Measurements from ENCODE around the gene ZNF32. TPM values are rescaled to one million over a fixed set of nuclear protein-coding genes. Genes with fewer than 3 reads are reported as not detected.

The ZNF32 gene
- total and polyA plus RNA-seq, 4 donors, result 42.3 to 91.9 (median 70.5) TPM

GRCh38 chr10:43673471-43673870, 24.8 kb upstream of the ZNF32 start:
- 80% methylated on average over 5 of the region's 7 CpGs for WGBS (ENCODE audit: insufficient coverage)

GRCh38 chr10:43671659-43672531, 23.2 kb upstream of the ZNF32 start:
- DNase-seq (ENCODE audit: low read depth in 4 of 6, low spot score in 6 of 6), result peak; percentile 59 to 93 (median 66)
- H3K9me3 ChIP-seq (ENCODE audit: control insufficient read depth, insufficient read depth, low read length), result no peaks in the 10 kb centered on the region
- H3K27me3 ChIP-seq (ENCODE audit: control insufficient read depth, insufficient read depth, low read length), result peaks cover 15% of the 10 kb centered on the region
- no peak overlapping the region for H3K27ac ChIP-seq (ENCODE audit: low read depth, low read length)
- H3K4me1 ChIP-seq (ENCODE audit: control insufficient read depth, insufficient read depth, low read length), result peaks cover 20% of the 10 kb centered on the region
- H3K4me3 ChIP-seq (ENCODE audit: low read depth, low read length), result no peak overlapping the region
- H3K36me3 ChIP-seq (ENCODE audit: control insufficient read depth, insufficient read depth, low read length), result no peaks in the 10 kb centered on the region
- WGBS (ENCODE audit: insufficient coverage), result 60% methylated on average over 15 of the region's 18 CpGs

More at GRCh38 chr10:43673471-43673870, 24.8 kb upstream of the ZNF32 start:
- Histone ChIP-seq H3K4me1 (ENCODE audit: control insufficient read depth, insufficient read depth, low read length) (peaks cover 7% of the 10 kb centered on the region), H3K4me3 (ENCODE audit: low read depth, low read length) (no peak overlapping the region), H3K27ac (ENCODE audit: low read depth, low read length) (no peak overlapping the region), H3K36me3 (ENCODE audit: control insufficient read depth, insufficient read depth, low read length) (no peaks in the 10 kb centered on the region), H3K27me3 (ENCODE audit: control insufficient read depth, insufficient read depth, low read length) (peaks cover under 1% of the 10 kb centered on the region), H3K9me3 (ENCODE audit: control insufficient read depth, insufficient read depth, low read length) (no peaks in the 10 kb centered on the region)
- no peak for DNase-seq (ENCODE audit: low read depth in 4 of 6, low spot score in 6 of 6)

GRCh38 chr10:43669386-43669785, 20.7 kb upstream of the ZNF32 start:
- DNase-seq (ENCODE audit: low read depth in 4 of 6, low spot score in 6 of 6), result no peak
- H3K27me3 ChIP-seq (ENCODE audit: control insufficient read depth, insufficient read depth, low read length), result peaks cover 25% of the 10 kb centered on the region
- no peaks in the 10 kb centered on the region for H3K36me3 ChIP-seq (ENCODE audit: control insufficient read depth, insufficient read depth, low read length)
- H3K27ac ChIP-seq (ENCODE audit: low read depth, low read length), result no peak overlapping the region
- WGBS (ENCODE audit: insufficient coverage), result 47% methylated on average over 3 of the region's 3 CpGs
- peaks cover 17% of the 10 kb centered on the region for H3K4me1 ChIP-seq (ENCODE audit: control insufficient read depth, insufficient read depth, low read length)
- no peaks in the 10 kb centered on the region for H3K9me3 ChIP-seq (ENCODE audit: control insufficient read depth, insufficient read depth, low read length)
- no peak overlapping the region for H3K4me3 ChIP-seq (ENCODE audit: low read depth, low read length)

- Histone ChIP-seq H3K27ac (ENCODE audit: low read depth, low read length) (no peak overlapping the region), H3K36me3 (ENCODE audit: control insufficient read depth, insufficient read depth, low read length) (no peaks in the 10 kb centered on the region), H3K4me1 (ENCODE audit: control insufficient read depth, insufficient read depth, low read length) (peaks cover 17% of the 10 kb centered on the region), H3K27me3 (ENCODE audit: control insufficient read depth, insufficient read depth, low read length) (peaks cover 25% of the 10 kb centered on the region), H3K4me3 (ENCODE audit: low read depth, low read length) (peak overlapping the region; percentile 18), H3K9me3 (ENCODE audit: control insufficient read depth, insufficient read depth, low read length) (no peaks in the 10 kb centered on the region)
- 56% methylated on average over 23 of the region's 36 CpGs for WGBS (ENCODE audit: insufficient coverage)
- DNase-seq (ENCODE audit: low read depth in 4 of 6, low spot score in 6 of 6), result no peak
Measured at GRCh38 chr10:43667761-43668386, 19.2 kb upstream of the ZNF32 start.

GRCh38 chr10:43667317-43667731, 18.6 kb upstream of the ZNF32 start:
- Histone ChIP-seq H3K36me3 (ENCODE audit: control insufficient read depth, insufficient read depth, low read length) (no peaks in the 10 kb centered on the region), H3K4me3 (ENCODE audit: low read depth, low read length) (peak overlapping the region; percentile 18), H3K9me3 (ENCODE audit: control insufficient read depth, insufficient read depth, low read length) (no peaks in the 10 kb centered on the region), H3K27ac (ENCODE audit: low read depth, low read length) (no peak overlapping the region), H3K27me3 (ENCODE audit: control insufficient read depth, insufficient read depth, low read length) (peaks cover 25% of the 10 kb centered on the region), H3K4me1 (ENCODE audit: control insufficient read depth, insufficient read depth, low read length) (peaks cover 17% of the 10 kb centered on the region)
- peak in 2 of 6 donors; percentile 42 to 46 for DNase-seq (ENCODE audit: low read depth in 4 of 6, low spot score in 6 of 6)
- 5% methylated on average over 35 of the region's 35 CpGs for WGBS (ENCODE audit: insufficient coverage)

GRCh38 chr10:43666552-43666951, 17.9 kb upstream of the ZNF32 start:
- Histone ChIP-seq H3K27ac (ENCODE audit: low read depth, low read length) (no peak overlapping the region), H3K27me3 (ENCODE audit: control insufficient read depth, insufficient read depth, low read length) (peaks cover 25% of the 10 kb centered on the region), H3K36me3 (ENCODE audit: control insufficient read depth, insufficient read depth, low read length) (no peaks in the 10 kb centered on the region), H3K9me3 (ENCODE audit: control insufficient read depth, insufficient read depth, low read length) (no peaks in the 10 kb centered on the region), H3K4me3 (ENCODE audit: low read depth, low read length) (no peak overlapping the region), H3K4me1 (ENCODE audit: control insufficient read depth, insufficient read depth, low read length) (peaks cover 13% of the 10 kb centered on the region)
- DNase-seq (ENCODE audit: low read depth in 4 of 6, low spot score in 6 of 6), result no peak
- WGBS (ENCODE audit: insufficient coverage), result 86% methylated on average over 6 of the region's 9 CpGs

GRCh38 chr10:43665054-43665453, 16.4 kb upstream of the ZNF32 start:
- H3K9me3 ChIP-seq (ENCODE audit: control insufficient read depth, insufficient read depth, low read length), result no peaks in the 10 kb centered on the region
- peaks cover 13% of the 10 kb centered on the region for H3K4me1 ChIP-seq (ENCODE audit: control insufficient read depth, insufficient read depth, low read length)
- no peak for DNase-seq (ENCODE audit: low read depth in 4 of 6, low spot score in 6 of 6)
- no CpG with 5 or more reads among the region's 3 CpGs for WGBS (ENCODE audit: insufficient coverage)
- no peak overlapping the region for H3K4me3 ChIP-seq (ENCODE audit: low read depth, low read length)
- no peaks in the 10 kb centered on the region for H3K36me3 ChIP-seq (ENCODE audit: control insufficient read depth, insufficient read depth, low read length)
- H3K27ac ChIP-seq (ENCODE audit: low read depth, low read length), result no peak overlapping the region
- H3K27me3 ChIP-seq (ENCODE audit: control insufficient read depth, insufficient read depth, low read length), result peaks cover 25% of the 10 kb centered on the region

GRCh38 chr10:43658227-43658626, 9.5 kb upstream of the ZNF32 start:
- no peak for DNase-seq (ENCODE audit: low read depth in 4 of 6, low spot score in 6 of 6)
- Histone ChIP-seq H3K36me3 (ENCODE audit: control insufficient read depth, insufficient read depth, low read length) (no peaks in the 10 kb centered on the region), H3K4me3 (ENCODE audit: low read depth, low read length) (no peak overlapping the region), H3K9me3 (ENCODE audit: control insufficient read depth, insufficient read depth, low read length) (no peaks in the 10 kb centered on the region), H3K4me1 (ENCODE audit: control insufficient read depth, insufficient read depth, low read length) (no peaks in the 10 kb centered on the region), H3K27ac (ENCODE audit: low read depth, low read length) (no peak overlapping the region), H3K27me3 (ENCODE audit: control insufficient read depth, insufficient read depth, low read length) (no peaks in the 10 kb centered on the region)
- WGBS (ENCODE audit: insufficient coverage), result 92% methylated on average over 7 of the region's 8 CpGs

GRCh38 chr10:43655311-43655710, 6.6 kb upstream of the ZNF32 start:
- no peak overlapping the region for H3K27ac ChIP-seq (ENCODE audit: low read depth, low read length)
- H3K9me3 ChIP-seq (ENCODE audit: control insufficient read depth, insufficient read depth, low read length), result no peaks in the 10 kb centered on the region
- DNase-seq (ENCODE audit: low read depth in 4 of 6, low spot score in 6 of 6), result no peak
- 92% methylated on average over 6 of the region's 8 CpGs for WGBS (ENCODE audit: insufficient coverage)
- no peaks in the 10 kb centered on the region for H3K4me1 ChIP-seq (ENCODE audit: control insufficient read depth, insufficient read depth, low read length)
- H3K36me3 ChIP-seq (ENCODE audit: control insufficient read depth, insufficient read depth, low read length), result no peaks in the 10 kb centered on the region
- no peak overlapping the region for H3K4me3 ChIP-seq (ENCODE audit: low read depth, low read length)
- no peaks in the 10 kb centered on the region for H3K27me3 ChIP-seq (ENCODE audit: control insufficient read depth, insufficient read depth, low read length)

All from spinal cord (tissue), 10 donors.